H9 (cell line): ENCODE measurements around the gene ILF2. TPM values are rescaled to one million over a fixed set of nuclear protein-coding genes. Genes with fewer than 3 reads are reported as not detected.

Experiments
- DNase-seq: peaks from one replicate; pipeline ENCODE4 v3.0.0-alpha.2; 2017
- H2AFZ ChIP-seq: one replicate; pipeline ENCODE4 v1.6.1; 2013; ENCODE audit warnings: mild to moderate bottlenecking, low read length, control low read depth, moderate library complexity
- H2AK5ac ChIP-seq: 2 replicates; pipeline ENCODE4 v1.6.1; 2013; ENCODE audit warnings: low read length, control low read depth, mixed read lengths; ENCODE audit not compliant: insufficient read length
- H2BK120ac ChIP-seq: one replicate; pipeline ENCODE4 v1.6.1; 2013; ENCODE audit warnings: low read depth, mild to moderate bottlenecking, low read length, control low read depth, inconsistent platforms; ENCODE audit not compliant: poor library complexity, severe bottlenecking
- H2BK12ac ChIP-seq: 2 replicates; pipeline ENCODE4 v1.6.1; 2013; ENCODE audit warnings: low read length, control low read depth, mixed read lengths, low read depth; ENCODE audit not compliant: insufficient read length
- H2BK15ac ChIP-seq: 2 replicates; pipeline ENCODE4 v1.6.1; 2013; ENCODE audit warnings: low read depth, low read length, control low read depth
- H2BK20ac ChIP-seq: one replicate; pipeline ENCODE4 v1.6.1; 2013; ENCODE audit warnings: low read depth, mild to moderate bottlenecking, low read length, control low read depth, inconsistent platforms; ENCODE audit not compliant: poor library complexity, severe bottlenecking
- H2BK5ac ChIP-seq: 2 replicates; pipeline ENCODE4 v1.6.1; 2013; ENCODE audit warnings: low read length, control low read depth, mixed read lengths; ENCODE audit not compliant: insufficient read length
- H3K14ac ChIP-seq: 2 replicates; pipeline ENCODE4 v1.6.1; 2013; ENCODE audit warnings: low read length, control low read depth; ENCODE audit not compliant: insufficient read depth
- H3K18ac ChIP-seq: 2 replicates; pipeline ENCODE4 v1.6.1; 2013; ENCODE audit warnings: low read depth, mild to moderate bottlenecking, mixed read lengths, low read length, control low read depth; ENCODE audit not compliant: insufficient read length
- H3K23ac ChIP-seq: 2 replicates; pipeline ENCODE4 v1.6.1; 2013; ENCODE audit warnings: low read length, control low read depth, mixed read lengths, low read depth; ENCODE audit not compliant: insufficient read length
- H3K23me2 ChIP-seq: 2 replicates; pipeline ENCODE4 v1.6.1; 2013; ENCODE audit warnings: low read depth, mild to moderate bottlenecking, mixed read lengths, low read length, control low read depth; ENCODE audit not compliant: insufficient read length, poor library complexity, severe bottlenecking
- H3K27ac ChIP-seq: 2 replicates; pipeline ENCODE4 v1.5.1; 2013; ENCODE audit warnings: low read length, control low read depth, mixed read lengths, low read depth; ENCODE audit not compliant: insufficient read length
- H3K27me3 ChIP-seq: 2 replicates; pipeline ENCODE4 v1.6.1; 2013; ENCODE audit warnings: low read length, control low read depth, inconsistent platforms; ENCODE audit not compliant: insufficient read depth
- H3K4ac ChIP-seq: 2 replicates; pipeline ENCODE4 v1.6.1; 2013; ENCODE audit warnings: low read depth, mild to moderate bottlenecking, control low read depth, inconsistent platforms, low read length, moderate library complexity
- H3K4me1 ChIP-seq: 2 replicates; pipeline ENCODE4 v1.6.1; 2013; ENCODE audit warnings: low read length, control low read depth, inconsistent platforms; ENCODE audit not compliant: insufficient read depth
- H3K4me2 ChIP-seq: 2 replicates; pipeline ENCODE4 v1.6.1; 2013; ENCODE audit warnings: low read length, control low read depth, mixed read lengths; ENCODE audit not compliant: insufficient read length, insufficient read depth
- H3K56ac ChIP-seq: 2 replicates; pipeline ENCODE4 v1.6.1; 2013; ENCODE audit warnings: low read depth, mild to moderate bottlenecking, mixed read lengths, low read length, control low read depth; ENCODE audit not compliant: insufficient read length
- H3K79me1 ChIP-seq: 2 replicates; pipeline ENCODE4 v1.6.1; 2013; ENCODE audit warnings: low read depth, mild to moderate bottlenecking, moderate library complexity, low read length, control low read depth, inconsistent platforms; ENCODE audit not compliant: insufficient read depth, poor library complexity, severe bottlenecking
- H3K79me2 ChIP-seq: 2 replicates; pipeline ENCODE4 v1.6.1; 2013; ENCODE audit warnings: low read length, control low read depth, inconsistent platforms; ENCODE audit not compliant: insufficient read depth
- H3K9ac ChIP-seq: 2 replicates; pipeline ENCODE4 v1.6.1; 2013; ENCODE audit warnings: low read length, control low read depth, mixed read lengths; ENCODE audit not compliant: insufficient read length; ENCODE audit errors: extremely low read depth
- H3K9me3 ChIP-seq: one replicate; pipeline ENCODE4 v1.6.1; 2013; ENCODE audit warnings: low read depth, low read length, inconsistent platforms; ENCODE audit not compliant: control insufficient read depth
- H3T11ph ChIP-seq: one replicate; pipeline ENCODE4 v1.6.1; 2013; ENCODE audit warnings: mild to moderate bottlenecking, low read length, control low read depth, inconsistent platforms
- H4K20me1 ChIP-seq: one replicate; pipeline ENCODE4 v1.6.1; 2013; ENCODE audit not compliant: control insufficient read depth, insufficient read length, insufficient read depth
- H4K5ac ChIP-seq: 2 replicates; pipeline ENCODE4 v1.6.1; 2013; ENCODE audit warnings: low read depth, mild to moderate bottlenecking, mixed read lengths, low read length, control low read depth; ENCODE audit not compliant: insufficient read length
- H4K8ac ChIP-seq: replicated peaks from 2 replicates; pipeline ENCODE4 v1.6.1; 2013; ENCODE audit warnings: low read length, control low read depth, mixed read lengths, low read depth; ENCODE audit not compliant: insufficient read length
- H4K91ac ChIP-seq: 2 replicates; pipeline ENCODE4 v1.6.1; 2013; ENCODE audit warnings: low read depth, mild to moderate bottlenecking, moderate library complexity, mixed read lengths, low read length, control low read depth; ENCODE audit not compliant: insufficient read length
- H3K27ac Mint-ChIP-seq, 3 experiments: 2 replicates in 2 of 3; 3 replicates in 1 of 3; pipeline ENCODE4 v1.8.0; 2020 to 2021; ENCODE audit warnings: mixed read lengths in 3 of 3, mild to moderate bottlenecking in 1 of 3, moderate library complexity in 1 of 3
- H3K27me3 Mint-ChIP-seq: 2 replicates; pipeline ENCODE4 v1.8.0; 2021; ENCODE audit warnings: low read depth, mild to moderate bottlenecking, moderate library complexity, mixed read lengths
- H3K36me3 Mint-ChIP-seq, 3 experiments: 2 replicates in 2 of 3; 3 replicates in 1 of 3; pipeline ENCODE4 v1.8.0; 2020 to 2021; ENCODE audit warnings: low read depth in 3 of 3, mixed read lengths in 3 of 3; ENCODE audit not compliant: insufficient read depth in 1 of 3
- H3K4me1 Mint-ChIP-seq, 2 experiments: 2 replicates each; pipeline ENCODE4 v1.8.0; 2020; ENCODE audit warnings: mixed read lengths in 2 of 2
- H3K4me3 Mint-ChIP-seq, 2 experiments: 2 replicates in 1 of 2; 3 replicates in 1 of 2; pipeline ENCODE4 v1.8.0; 2020 to 2021; ENCODE audit warnings: mild to moderate bottlenecking in 2 of 2, mixed read lengths in 2 of 2, moderate library complexity in 1 of 2
- H3K9me3 Mint-ChIP-seq, 2 experiments: 2 replicates in 1 of 2; 3 replicates in 1 of 2; pipeline ENCODE4 v1.8.0; 2020; ENCODE audit warnings: mild to moderate bottlenecking in 2 of 2, mixed read lengths in 2 of 2, moderate library complexity in 1 of 2
- CTCF ChIP-seq: fragments of 200-600 bp; sonication (generic); conservative IDR thresholded peaks from 3 replicates; pipeline ENCODE4 v1.8.0; 2021; ENCODE audit warnings: antibody characterized with exemption, mild to moderate bottlenecking
- WGBS: extraction: QIAGEN DNeasy Blood & Tissue Kit; methylation state at CpG from one replicate; pipeline ENCODE4 v1.1.7; 2013; ENCODE audit warnings: missing lambda C conversion rate, low lambda C conversion rate, mixed read lengths; ENCODE audit not compliant: insufficient read length; ENCODE audit errors: extremely low coverage; 5-methylcytosine and 5-hydroxymethylcytosine counted together
- total RNA-seq: library from RNA; stranded (reverse); gene quantifications from 2 replicates; pipeline ENCODE4 v1.2.1, GENCODE V29; 2021

ILF2 gene
- total RNA-seq, 1 experiment from 2014 or later, result 357 TPM

DNA sequence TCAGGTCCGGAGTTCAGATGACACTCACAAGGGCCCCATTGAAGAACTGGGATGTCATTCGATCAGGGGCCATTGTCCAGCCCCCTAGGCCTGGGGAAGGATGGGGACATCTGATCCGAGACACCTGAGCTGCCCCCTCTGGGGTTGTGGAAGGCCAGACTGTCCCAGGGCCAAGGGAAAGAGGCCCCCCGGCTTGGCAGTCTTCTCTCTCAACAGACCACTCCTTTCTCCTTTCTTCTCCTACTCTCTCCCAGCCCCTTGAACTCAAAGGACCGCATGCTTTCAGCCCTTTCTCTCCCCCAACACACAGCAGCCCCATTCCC lies 41.5 kb downstream of the ILF2 start:
- H3K36me3 Mint-ChIP-seq, result peaks cover 6 to 17% (median 16%) of the 10 kb centered on the region in 3 experiments
- Histone ChIP-seq H3K4me1 (no peaks in the 10 kb centered on the region), H3K27me3 (no peaks in the 10 kb centered on the region), H4K8ac (no peak overlapping the region), H3K79me1 (no peaks in the 10 kb centered on the region), H3K79me2 (no peaks in the 10 kb centered on the region), H3T11ph (no peak overlapping the region), H4K20me1 (no peaks in the 10 kb centered on the region), H3K23me2 (peaks cover 16% of the 10 kb centered on the region), H3K9me3 (no peaks in the 10 kb centered on the region), H3K14ac (no peak overlapping the region), H4K91ac (no peak overlapping the region), H3K23ac (no peak overlapping the region), H3K9ac (no peak overlapping the region), H2BK12ac (no peak overlapping the region), H2BK120ac (no peak overlapping the region), H2AFZ (no peak overlapping the region), H2BK15ac (no peak overlapping the region), H3K27ac (no peak overlapping the region), H3K56ac (no peak overlapping the region), H2BK20ac (no peak overlapping the region), H3K4ac (no peak overlapping the region), H3K18ac (no peak overlapping the region), H2BK5ac (no peak overlapping the region), H2AK5ac (no peak overlapping the region), H3K4me2 (no peak overlapping the region), H4K5ac (no peak overlapping the region)
- peaks cover 39 to 40% of the 10 kb centered on the region in 2 experiments for H3K4me1 Mint-ChIP-seq
- peaks cover 0 to under 1% of the 10 kb centered on the region in 2 experiments; a peak in 2 of 5 replicates for H3K9me3 Mint-ChIP-seq
- TF ChIP-seq CTCF, result no peak
- no CpG with 5 or more reads among the region's 5 CpGs for WGBS
- peak overlapping the region in 1 of 3 experiments; percentile 85; a peak in 1 of 7 replicates for H3K27ac Mint-ChIP-seq
- DNase-seq, result no peak
- H3K27me3 Mint-ChIP-seq, result 0 out of 2 replicates have a peak, but pooled peaks cover 2% of the 10 kb centered on the region
- H3K4me3 Mint-ChIP-seq, result no peak overlapping the region; a peak in 1 of 5 replicates
